PC-3 (cell line): ENCODE data around the gene COL15A1. TPM values are rescaled to one million over a fixed set of nuclear protein-coding genes. Genes with fewer than 3 reads are reported as not detected.

Experiments used
- ATAC-seq: fragments of 200-7000 bp; cut with Tn5 transposase; 2 replicates; pipeline ENCODE4 v1.9.1; 2020; ENCODE audit warnings: mild to moderate bottlenecking, moderate library complexity
- BruUV-seq: library from RNA; stranded (reverse); fragments of 400-500 nt; replicated peaks from 2 replicates; lab custom pipeline; 2021; lab: Mats Ljungman, UMichigan
- CTCF ChIA-PET: fragments of 300-600 bp; sonication (Branson Sonifier 250); formaldehyde crosslinking; loops from one replicate; lab custom pipeline; 2022; ENCODE audit warnings: antibody characterized with exemption; lab: Charles Lee
- POLR2A ChIA-PET: fragments of 300-600 bp; sonication (Branson Sonifier 250); formaldehyde crosslinking; loops from one replicate; lab custom pipeline; 2022; ENCODE audit warnings: antibody characterized with exemption; ENCODE audit not compliant: unreplicated experiment; lab: Charles Lee
- DNase-seq: peaks from one replicate; pipeline ENCODE4 v3.0.0-alpha.2; 2015
- H2AFZ ChIP-seq: fragments of 300-600 bp; sonication (generic); 2 replicates; pipeline ENCODE4 v1.6.0; 2016; ENCODE audit warnings: antibody characterized with exemption, low read length
- H3F3A ChIP-seq: fragments of 300-600 bp; sonication (generic); one replicate; pipeline ENCODE4 v1.6.0; 2017; ENCODE audit warnings: antibody characterized with exemption, low read length, control low read depth, mild to moderate bottlenecking; ENCODE audit not compliant: unreplicated experiment
- H3K27ac ChIP-seq: fragments of 300-600 bp; sonication (generic); 2 replicates; pipeline ENCODE4 v1.5.1; 2016; ENCODE audit warnings: mild to moderate bottlenecking, low read length
- H3K27me3 ChIP-seq: fragments of 300-600 bp; sonication (generic); 2 replicates; pipeline ENCODE4 v1.6.1; 2016; ENCODE audit warnings: low read length, mixed read lengths
- H3K36me3 ChIP-seq: fragments of 300-600 bp; sonication (generic); 2 replicates; pipeline ENCODE4 v1.6.1; 2016; ENCODE audit warnings: low read depth, mixed run types, low read length, mixed read lengths
- H3K4me1 ChIP-seq: fragments of 300-600 bp; sonication (generic); 2 replicates; pipeline ENCODE4 v1.5.1; 2016; ENCODE audit warnings: low read length; ENCODE audit not compliant: insufficient read depth
- H3K4me2 ChIP-seq: fragments of 300-600 bp; sonication (generic); 2 replicates; pipeline ENCODE4 v1.6.0; 2016; ENCODE audit warnings: low read length
- H3K4me3 ChIP-seq: fragments of 300-600 bp; sonication (generic); 2 replicates; pipeline ENCODE4 v1.5.1; 2016; ENCODE audit warnings: mild to moderate bottlenecking, low read length, mixed read lengths
- H3K79me2 ChIP-seq: fragments of 300-600 bp; sonication (generic); 2 replicates; pipeline ENCODE4 v1.6.1; 2017; ENCODE audit warnings: low read length, mixed read lengths
- H3K9ac ChIP-seq: fragments of 300-600 bp; sonication (generic); 2 replicates; pipeline ENCODE4 v1.6.0; 2016; ENCODE audit warnings: mild to moderate bottlenecking, low read length
- H3K9me2 ChIP-seq: fragments of 300-600 bp; sonication (generic); replicated peaks from 2 replicates; pipeline ENCODE4 v1.6.1; 2016; ENCODE audit warnings: mixed run types, low read length, mixed read lengths
- H3K9me3 ChIP-seq: fragments of 300-600 bp; sonication (generic); 2 replicates; pipeline ENCODE4 v1.6.1; 2016; ENCODE audit warnings: low read length, mixed read lengths
- H4K20me1 ChIP-seq: fragments of 300-600 bp; sonication (generic); 2 replicates; pipeline ENCODE4 v1.6.1; 2016; ENCODE audit warnings: low read length, mixed read lengths
- CTCF ChIP-seq: fragments of 300-600 bp; sonication (generic); conservative IDR thresholded peaks from 2 replicates; pipeline ENCODE4 v1.5.1; 2017; ENCODE audit warnings: antibody characterized with exemption, low read depth, mild to moderate bottlenecking, low read length
- EZH2 ChIP-seq: fragments of 300-600 bp; sonication (generic); IDR thresholded peaks from one replicate; pipeline ENCODE4 v1.6.1; 2017; ENCODE audit warnings: antibody characterized with exemption, mild to moderate bottlenecking, low read length; ENCODE audit not compliant: unreplicated experiment
- EZH2phosphoT487 ChIP-seq: fragments of 300-600 bp; sonication (generic); IDR thresholded peaks from 2 replicates; pipeline ENCODE4 v1.6.1; 2018; ENCODE audit warnings: mild to moderate bottlenecking, antibody characterized with exemption, low read length, borderline replicate concordance
- intact Hi-C: fragments of 100-400 bp; cut with micrococcal nuclease; formaldehyde crosslinking; loops from 2 replicates; pipeline ENCODE4 v1.9.0; 2023
- total RNA-seq: library from RNA; depleted of rRNA; stranded (reverse); fragments of >200 nt; gene quantifications from 2 replicates; pipeline ENCODE4 v1.2.3, GENCODE V29; 2014

The COL15A1 gene
- total RNA-seq, 1 experiment from 2014 or later = 0.04 TPM

- H3K36me3 ChIP-seq = no peaks in the 10 kb centered on the region
- DNase-seq (no peak), ATAC-seq (no peak)
- CTCF ChIA-PET = no interaction called here
- no peaks in the 10 kb centered on the region for H3K9me3 ChIP-seq
- BruUV-seq = no TSS peak
- no peaks in the 10 kb centered on the region for H3K4me1 ChIP-seq
- H3K79me2 ChIP-seq = no peaks in the 10 kb centered on the region
- H3K9me2 ChIP-seq = no peaks in the 10 kb centered on the region
- H3K27ac ChIP-seq = no peak overlapping the region
- TF ChIP-seq CTCF (no peak), EZH2phosphoT487 (no peak), EZH2 (no peak)
- H3K4me3 ChIP-seq = no peak overlapping the region
- no peaks in the 10 kb centered on the region; the same call in none of the 2 replicates for H3K27me3 ChIP-seq
- H3K9ac ChIP-seq = no peak overlapping the region
- POLR2A ChIA-PET = no interaction called here
- intact Hi-C loops = no loop called here
- H2AFZ ChIP-seq = no peak overlapping the region
- no peak overlapping the region for H3K4me2 ChIP-seq
- H4K20me1 ChIP-seq = no peaks in the 10 kb centered on the region
- H3F3A ChIP-seq = no peaks in the 10 kb centered on the region
These were observed 11.9 kb upstream of the COL15A1 start for GRCh38 chr9:98931600-98932389.

DNA sequence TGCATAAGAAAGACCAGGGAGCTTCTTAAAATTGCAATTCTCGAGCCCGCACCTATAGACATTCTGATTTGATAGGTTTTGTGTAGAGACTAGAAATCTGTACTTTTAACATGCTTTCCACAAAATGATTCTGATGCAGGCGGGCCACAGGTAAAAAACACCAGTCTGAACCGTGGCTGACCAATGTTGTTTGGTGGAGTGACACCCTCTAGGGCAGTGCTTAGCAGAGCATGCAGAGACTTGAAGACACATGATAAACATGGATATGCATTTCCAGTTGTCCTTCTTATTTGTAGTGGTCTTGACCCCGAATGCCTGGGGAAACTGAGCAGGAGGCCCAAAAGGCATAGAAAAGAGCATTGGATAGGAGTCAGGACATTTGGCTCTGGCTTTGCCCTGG lies 10.5 kb upstream of the COL15A1 start:
- ATAC-seq (no peak), DNase-seq (no peak)
- H3K9ac ChIP-seq = no peak overlapping the region
- ChIA-PET CTCF (no interaction called here), POLR2A (no interaction called here)
- H3K4me2 ChIP-seq = no peak overlapping the region
- H3K4me3 ChIP-seq = no peak overlapping the region
- H3K4me1 ChIP-seq = no peaks in the 10 kb centered on the region
- no TSS peak for BruUV-seq
- no peaks in the 10 kb centered on the region for H3K79me2 ChIP-seq
- TF ChIP-seq CTCF (no peak), EZH2phosphoT487 (no peak), EZH2 (no peak)
- no peaks in the 10 kb centered on the region for H3K9me3 ChIP-seq
- H3K36me3 ChIP-seq = no peaks in the 10 kb centered on the region
- intact Hi-C loops = no loop called here
- no peaks in the 10 kb centered on the region for H4K20me1 ChIP-seq
- no peaks in the 10 kb centered on the region; the same call in none of the 2 replicates for H3K27me3 ChIP-seq
- H3K9me2 ChIP-seq = no peaks in the 10 kb centered on the region
- H3F3A ChIP-seq = no peaks in the 10 kb centered on the region
- no peak overlapping the region for H2AFZ ChIP-seq
- H3K27ac ChIP-seq = no peak overlapping the region

- CTCF ChIA-PET = no interaction called here
- no TSS peak for BruUV-seq
- Histone ChIP-seq H3K27ac (no peak overlapping the region), H3K4me3 (no peak overlapping the region), H3K4me1 (no peaks in the 10 kb centered on the region), H3K9ac (no peak overlapping the region), H3K27me3 (no peaks in the 10 kb centered on the region; the same call in none of the 2 replicates), H3K36me3 (no peaks in the 10 kb centered on the region), H4K20me1 (no peaks in the 10 kb centered on the region), H3K9me2 (no peaks in the 10 kb centered on the region), H3K79me2 (no peaks in the 10 kb centered on the region), H3K9me3 (no peaks in the 10 kb centered on the region), H2AFZ (no peak overlapping the region), H3F3A (no peaks in the 10 kb centered on the region), H3K4me2 (no peak overlapping the region)
- POLR2A ChIA-PET = no interaction called here
- intact Hi-C loops = no loop called here
- DNase-seq (no peak), ATAC-seq (no peak)
- no peak for TF ChIP-seq EZH2phosphoT487
- TF ChIP-seq EZH2 = no peak
- no peak for TF ChIP-seq CTCF
These were observed 9.8 kb upstream of the COL15A1 start for GRCh38 chr9:98933890-98934289.
